Lower leg skin (tissue), 4 donors: Measurements from ENCODE around the gene DDX28. TPM values are rescaled to one million over a fixed set of nuclear protein-coding genes. Genes with fewer than 3 reads are reported as not detected.
A peak's percentile ranks its signal among the peaks of the same experiment; 100 is the strongest.

ENCODE experiments used
- DNase-seq, 2 donors: peaks; one replicate each; pipeline ENCODE4 v3.0.0-alpha.2; 2019; ENCODE audit warnings: low spot score in 2 of 2
- H3K4me3 ChIP-seq: fragments of 200-600 bp; sonication (generic); 2 replicates; pipeline ENCODE4 v1.5.1; 2017; ENCODE audit warnings: mild to moderate bottlenecking, low read depth; ENCODE audit not compliant: poor library complexity, severe bottlenecking
- CTCF ChIP-seq, 3 donors: fragments of 450-650 bp; IDR thresholded peaks; one replicate each; pipeline ENCODE4 v1.5.1; 2016; ENCODE audit warnings: antibody characterized with exemption in 3 of 3, mild to moderate bottlenecking in 3 of 3, moderate library complexity in 2 of 3
- POLR2A ChIP-seq, 2 donors: fragments of 450-650 bp; IDR thresholded peaks; one replicate each; pipeline ENCODE4 v1.6.1; 2016 to 2017; ENCODE audit warnings: antibody characterized with exemption in 2 of 2, mild to moderate bottlenecking in 1 of 2, moderate library complexity in 1 of 2
- WGBS, 2 donors: methylation state at CpG; one replicate each; pipeline ENCODE4 v1.1.5; 2018; 5-methylcytosine and 5-hydroxymethylcytosine counted together
- intact Hi-C: fragments of 100-400 bp; cut with DNase I; formaldehyde crosslinking; loops from one replicate; pipeline ENCODE4 v1.15.0; 2023; ENCODE audit warnings: low total_unique reads
- total RNA-seq, 4 donors: library from RNA; depleted of rRNA; stranded (reverse); fragments of >200 nt; gene quantifications; one replicate each; pipeline ENCODE4 v1.1.0, GENCODE V29; 2016

DDX28 gene, protein sequence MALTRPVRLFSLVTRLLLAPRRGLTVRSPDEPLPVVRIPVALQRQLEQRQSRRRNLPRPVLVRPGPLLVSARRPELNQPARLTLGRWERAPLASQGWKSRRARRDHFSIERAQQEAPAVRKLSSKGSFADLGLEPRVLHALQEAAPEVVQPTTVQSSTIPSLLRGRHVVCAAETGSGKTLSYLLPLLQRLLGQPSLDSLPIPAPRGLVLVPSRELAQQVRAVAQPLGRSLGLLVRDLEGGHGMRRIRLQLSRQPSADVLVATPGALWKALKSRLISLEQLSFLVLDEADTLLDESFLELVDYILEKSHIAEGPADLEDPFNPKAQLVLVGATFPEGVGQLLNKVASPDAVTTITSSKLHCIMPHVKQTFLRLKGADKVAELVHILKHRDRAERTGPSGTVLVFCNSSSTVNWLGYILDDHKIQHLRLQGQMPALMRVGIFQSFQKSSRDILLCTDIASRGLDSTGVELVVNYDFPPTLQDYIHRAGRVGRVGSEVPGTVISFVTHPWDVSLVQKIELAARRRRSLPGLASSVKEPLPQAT
- total RNA-seq: 10 to 100 TPM; 11.0 to 21.1 (median 13.6) TPM

DNA sequence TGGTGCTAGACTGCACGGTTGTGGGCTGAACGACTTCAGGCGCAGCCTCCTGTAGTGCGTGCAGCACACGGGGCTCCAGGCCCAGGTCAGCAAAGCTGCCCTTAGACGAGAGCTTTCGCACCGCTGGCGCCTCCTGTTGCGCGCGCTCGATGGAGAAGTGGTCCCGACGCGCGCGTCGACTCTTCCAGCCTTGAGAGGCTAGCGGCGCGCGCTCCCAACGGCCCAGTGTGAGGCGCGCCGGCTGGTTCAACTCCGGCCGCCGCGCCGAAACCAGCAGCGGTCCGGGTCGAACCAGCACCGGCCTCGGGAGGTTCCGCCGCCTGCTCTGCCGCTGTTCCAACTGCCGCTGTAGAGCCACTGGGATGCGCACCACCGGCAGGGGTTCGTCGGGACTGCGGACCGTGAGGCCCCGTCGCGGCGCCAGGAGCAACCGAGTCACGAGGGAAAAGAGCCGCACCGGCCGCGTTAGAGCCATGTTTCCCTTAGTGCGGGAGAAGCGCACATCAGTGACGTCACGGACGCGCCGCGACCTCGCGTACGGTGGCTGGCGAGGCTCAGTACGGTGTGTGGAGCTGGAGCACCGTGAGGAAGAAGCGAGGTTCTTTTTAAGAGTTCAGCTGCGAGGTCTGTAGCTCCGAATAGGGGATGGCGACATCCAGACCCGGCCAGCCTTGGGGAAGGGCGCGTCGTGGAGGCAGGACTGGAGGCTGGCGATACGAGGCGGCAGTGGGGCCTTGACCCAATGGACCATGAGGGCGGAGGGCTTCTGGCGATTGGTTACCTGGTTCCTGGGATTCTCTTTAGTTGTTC, at the start of gene DDX28, which contains the start of gene DUS2:
TSS of gene DDX28 (minus strand) at position 505 of the 810 bp plus-strand sequence. CDS start at position 475, 30 bp downstream.
TSS of gene DUS2 (plus strand) at position 557 of the 810 bp plus-strand sequence. CDS start 14,740 bp downstream, outside the sequence.
- WGBS, 2 donors: 0% methylated on average over 28 to 81 of the region's 84 CpGs
- no peak for TF ChIP-seq POLR2A (IDR thresholded peaks at IDR 0.05)
- no peak for TF ChIP-seq CTCF (IDR thresholded peaks at IDR 0.05)
- peak; percentile 92 to 98 for DNase-seq
- intact Hi-C loops: no loop called here
- H3K4me3 ChIP-seq: peak within 1 kb of the TSS; percentile 94

- intact Hi-C loops: no loop called here
- H3K4me3 ChIP-seq: no peak overlapping the region
- peak; percentile 71 to 91 for DNase-seq
- 38 to 45% methylated on average over 7 to 9 of the region's 9 CpGs for WGBS, 2 donors
- no peak for TF ChIP-seq POLR2A (IDR thresholded peaks at IDR 0.05)
- no peak for TF ChIP-seq CTCF (IDR thresholded peaks at IDR 0.05)
Observed at GRCh38 chr16:68072038-68072695, 49.1 kb upstream of the DDX28 start.

GRCh38 chr16:68071518-68071901, 48.5 kb upstream of the DDX28 start:
- intact Hi-C loops: no loop called here
- TF ChIP-seq CTCF (IDR thresholded peaks at IDR 0.05): no peak
- TF ChIP-seq POLR2A (IDR thresholded peaks at IDR 0.05): no peak
- DNase-seq: no peak
- H3K4me3 ChIP-seq: no peak overlapping the region
- 68 to 78% methylated on average over 1 of the region's 1 CpG for WGBS, 2 donors

- no peak overlapping the region for H3K4me3 ChIP-seq
- 91 to 93% methylated on average over 14 of the region's 14 CpGs for WGBS, 2 donors
- intact Hi-C loops: no loop called here
- DNase-seq: peak in 1 of 2 donors; percentile 67
- TF ChIP-seq POLR2A (IDR thresholded peaks at IDR 0.05): no peak
Observed at GRCh38 chr16:68070806-68071517, 47.9 kb upstream of the DDX28 start.

GRCh38 chr16:68070249-68070730, 47.3 kb upstream of the DDX28 start:
- H3K4me3 ChIP-seq: no peak overlapping the region
- intact Hi-C loops: no loop called here
- TF ChIP-seq POLR2A (IDR thresholded peaks at IDR 0.05): no peak
- TF ChIP-seq CTCF (IDR thresholded peaks at IDR 0.05): no peak
- DNase-seq: peak in 1 of 2 donors; percentile 78
- WGBS, 2 donors: 78 to 89% methylated on average over 2 of the region's 2 CpGs
